ENCODE results near the gene EGFL7. TPM values are rescaled to one million over a fixed set of nuclear protein-coding genes. Genes with fewer than 3 reads are reported as not detected.
A peak's percentile ranks its signal among the peaks of the same experiment; 100 is the strongest.
"Not testable (repeated sequence)": the region's sequence is repeated elsewhere in the genome, so short reads cannot be mapped to it uniquely, and the experiment has no call there.

Gene EGFL7
- total RNA-seq, 1 donor from 2014 or later, result 6.0 TPM

DNA sequence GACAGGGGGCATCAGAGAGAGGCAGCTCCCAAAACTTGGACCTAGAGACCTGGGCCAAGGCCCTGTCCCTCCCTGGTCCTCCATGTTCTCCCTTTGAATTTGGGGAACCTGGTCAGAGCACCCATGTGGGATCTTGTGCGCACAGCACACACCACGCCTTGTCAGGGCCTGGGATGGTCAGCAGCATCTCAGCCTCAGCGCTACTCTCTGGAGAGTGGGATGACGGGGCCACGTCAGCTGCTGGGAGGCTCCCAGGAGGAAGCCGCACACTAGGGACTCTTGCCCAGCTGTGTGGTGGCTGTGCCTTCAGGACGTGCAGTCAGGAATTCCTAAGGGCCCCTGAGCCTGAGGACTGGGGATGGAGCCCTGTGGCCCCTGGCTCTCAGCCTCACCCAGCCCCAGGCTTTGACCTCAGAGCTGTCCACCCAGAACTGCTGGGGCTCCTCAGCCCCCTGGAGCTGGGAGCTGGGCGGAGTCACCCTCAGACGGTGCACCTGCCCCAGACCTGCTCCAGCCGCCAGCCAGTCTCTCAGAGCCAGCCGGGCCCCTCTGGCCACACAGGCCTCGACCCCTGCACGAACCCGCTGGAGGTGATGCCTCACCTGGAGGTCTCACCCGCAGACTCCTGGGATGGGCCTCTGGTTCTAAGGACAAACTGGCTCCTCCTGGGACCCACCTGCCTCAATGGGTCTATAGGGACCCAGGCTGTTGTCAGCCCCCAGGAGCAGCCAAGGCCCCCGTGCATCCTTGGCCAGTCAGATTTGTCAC lies 38.3 kb upstream of the EGFL7 start:
- DNase-seq (ENCODE audit: low read depth), result no peak

- DNase-seq (ENCODE audit: low read depth), result peak; percentile 60
These were observed 37.3 kb upstream of the EGFL7 start for GRCh38 chr9:136625101-136626065.

- no peak for DNase-seq (ENCODE audit: low read depth)
These were observed 36.5 kb upstream of the EGFL7 start for GRCh38 chr9:136626066-136626725.

- no peak for DNase-seq (ENCODE audit: low read depth)
These were observed 35.7 kb upstream of the EGFL7 start for GRCh38 chr9:136626740-136627642.

GRCh38 chr9:136627703-136628102 lies 35.0 kb upstream of the EGFL7 start:
- no peak for DNase-seq (ENCODE audit: low read depth)

DNA sequence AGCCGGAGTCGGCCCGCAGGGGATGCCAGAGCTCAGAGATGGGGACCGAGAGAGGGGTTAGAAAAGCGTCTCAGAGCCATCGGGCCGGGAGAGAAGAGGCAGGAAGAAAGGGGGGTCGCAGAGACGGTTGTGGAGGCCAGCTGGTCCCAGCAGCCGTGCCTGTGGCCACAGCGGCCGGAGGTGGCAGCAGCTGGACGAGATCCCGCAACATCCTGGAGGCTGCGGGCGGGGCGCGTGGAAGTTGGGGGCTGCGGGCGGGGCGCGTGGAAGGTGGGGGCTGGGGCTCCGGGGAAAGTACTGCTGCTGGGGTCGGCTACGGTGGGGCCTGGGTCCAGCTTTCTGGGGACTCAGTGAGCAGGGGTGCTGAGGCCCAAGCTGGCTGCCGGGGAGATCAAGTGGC lies 34.4 kb upstream of the EGFL7 start:
- no peak for DNase-seq (ENCODE audit: low read depth)

GRCh38 chr9:136629001-136629878 lies 33.5 kb upstream of the EGFL7 start:
- no peak for DNase-seq (ENCODE audit: low read depth)

GRCh38 chr9:136629879-136630661 lies 32.6 kb upstream of the EGFL7 start:
- DNase-seq (ENCODE audit: low read depth), result peak; percentile 47

DNA sequence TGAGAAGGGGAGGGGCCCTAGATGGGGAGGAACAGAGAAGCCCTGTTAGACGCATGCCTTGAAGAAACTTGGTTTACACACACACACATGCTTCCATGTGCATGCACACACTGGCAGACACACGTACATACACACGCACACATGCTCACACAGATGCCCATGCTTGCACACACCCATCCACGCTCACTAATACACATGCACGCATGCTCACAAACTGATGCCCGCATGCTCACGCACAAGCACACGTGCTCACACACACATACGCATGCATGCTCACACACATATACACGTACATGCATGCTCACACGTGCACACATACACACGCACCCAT lies 32.1 kb upstream of the EGFL7 start:
- no peak for DNase-seq (ENCODE audit: low read depth)

GRCh38 chr9:136631038-136632000 lies 31.4 kb upstream of the EGFL7 start:
- DNase-seq (ENCODE audit: low read depth), result peak; percentile 80

DNA sequence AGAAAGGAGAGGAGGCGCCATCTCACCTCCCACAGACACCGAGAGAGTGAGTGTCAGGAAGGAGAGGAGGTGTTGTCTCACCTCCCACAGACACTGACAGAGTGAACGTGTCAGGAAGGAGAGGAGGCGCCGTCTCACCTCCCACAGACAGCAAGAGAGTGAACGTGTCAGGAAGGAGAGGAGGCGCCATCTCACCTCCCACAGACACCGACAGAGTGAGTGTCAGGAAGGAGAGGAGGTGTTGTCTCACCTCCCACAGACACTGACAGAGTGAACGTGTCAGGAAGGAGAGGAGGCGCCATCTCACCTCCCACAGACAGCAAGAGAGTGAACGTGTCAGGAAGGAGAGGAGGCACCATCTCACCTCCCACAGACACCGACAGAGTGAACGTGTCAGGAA lies 30.6 kb upstream of the EGFL7 start:
- not testable (repeated sequence) for DNase-seq (ENCODE audit: low read depth)

DNA sequence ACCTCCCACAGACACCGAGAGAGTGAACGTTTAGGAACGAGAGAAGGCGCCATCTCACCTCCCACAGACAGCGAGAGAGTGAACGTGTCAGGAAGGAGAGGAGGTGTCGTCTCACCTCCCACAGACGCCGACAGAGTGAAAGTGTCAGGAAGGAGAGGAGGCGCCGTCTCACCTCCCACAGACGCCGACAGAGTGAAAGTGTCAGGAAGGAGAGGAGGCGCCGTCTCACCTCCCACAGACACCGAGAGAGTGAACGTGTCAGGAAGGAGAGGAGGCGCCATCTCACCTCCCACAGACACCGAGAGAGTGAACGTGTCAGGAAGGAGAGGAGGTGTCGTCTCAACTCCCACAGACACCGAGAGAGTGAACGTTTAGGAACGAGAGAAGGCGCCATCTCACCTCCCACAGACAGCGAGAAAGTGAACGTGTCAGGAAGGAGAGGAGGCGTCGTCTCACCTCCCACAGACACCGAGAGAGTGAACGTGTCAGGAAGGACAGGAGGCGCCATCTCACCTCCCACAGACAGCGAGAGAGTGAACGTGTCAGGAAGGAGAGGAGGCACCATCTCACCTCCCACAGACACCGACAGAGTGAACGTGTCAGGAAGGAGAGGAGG lies 30.1 kb upstream of the EGFL7 start:
- DNase-seq (ENCODE audit: low read depth), result not testable (repeated sequence)

- DNase-seq (ENCODE audit: low read depth), result peak; percentile 44
These were observed 27.8 kb upstream of the EGFL7 start for GRCh38 chr9:136634904-136635303.

GRCh38 chr9:136640171-136641111 lies 22.3 kb upstream of the EGFL7 start:
- DNase-seq (ENCODE audit: low read depth), result peak; percentile 81

- DNase-seq (ENCODE audit: low read depth), result no peak
These were observed 20.2 kb upstream of the EGFL7 start for GRCh38 chr9:136642439-136642921.

All from myocyte (in vitro differentiated cells).